B cell (primary cell): ENCODE results near the gene CRTAP.

ENCODE experiments used
- EZH2 ChIP-seq: IDR thresholded peaks from 2 replicates; pipeline ENCODE4 v1.6.1; 2012; ENCODE audit warnings: borderline replicate concordance, low read depth, mild to moderate bottlenecking, moderate library complexity, low read length; ENCODE audit not compliant: insufficient read depth, poor library complexity, severe bottlenecking
- TF ChIP-seq, protein P1 (sequence below): fragments of 200-600 bp; IDR thresholded peaks from one replicate; pipeline ENCODE4 v1.8.0; 2022; ENCODE audit warnings: antibody characterized with exemption, mild to moderate bottlenecking

DNA sequence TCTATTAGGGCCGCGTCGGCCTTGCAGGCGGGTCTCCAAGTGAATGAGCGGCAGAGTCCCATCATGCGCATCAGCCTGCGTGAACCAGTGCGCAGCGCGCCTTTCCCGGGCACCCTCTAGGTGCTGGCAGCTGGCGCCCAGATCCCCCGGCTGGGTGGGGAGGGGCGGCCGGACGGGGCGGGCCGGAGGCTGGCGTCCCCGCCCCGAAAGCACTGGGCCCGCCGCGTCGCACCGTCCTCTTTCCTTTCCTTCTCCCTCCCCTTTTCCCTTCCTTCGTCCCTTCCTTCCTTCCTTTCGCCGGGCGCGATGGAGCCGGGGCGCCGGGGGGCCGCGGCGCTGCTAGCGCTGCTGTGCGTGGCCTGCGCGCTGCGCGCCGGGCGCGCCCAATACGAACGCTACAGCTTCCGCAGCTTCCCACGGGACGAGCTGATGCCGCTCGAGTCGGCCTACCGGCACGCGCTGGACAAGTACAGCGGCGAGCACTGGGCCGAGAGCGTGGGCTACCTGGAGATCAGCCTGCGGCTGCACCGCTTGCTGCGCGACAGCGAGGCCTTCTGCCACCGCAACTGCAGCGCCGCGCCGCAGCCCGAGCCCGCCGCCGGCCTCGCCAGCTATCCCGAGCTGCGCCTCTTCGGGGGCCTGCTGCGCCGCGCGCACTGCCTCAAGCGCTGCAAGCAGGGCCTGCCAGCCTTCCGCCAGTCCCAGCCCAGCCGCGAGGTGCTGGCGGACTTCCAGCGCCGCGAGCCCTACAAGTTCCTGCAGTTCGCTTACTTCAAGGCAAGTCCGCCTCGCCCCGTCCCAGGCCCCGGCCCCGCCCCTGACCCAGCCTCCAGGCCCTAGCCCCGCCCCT, at the start of gene CRTAP:
- no peak for TF ChIP-seq EZH2
- TF ChIP-seq, protein P1, sequence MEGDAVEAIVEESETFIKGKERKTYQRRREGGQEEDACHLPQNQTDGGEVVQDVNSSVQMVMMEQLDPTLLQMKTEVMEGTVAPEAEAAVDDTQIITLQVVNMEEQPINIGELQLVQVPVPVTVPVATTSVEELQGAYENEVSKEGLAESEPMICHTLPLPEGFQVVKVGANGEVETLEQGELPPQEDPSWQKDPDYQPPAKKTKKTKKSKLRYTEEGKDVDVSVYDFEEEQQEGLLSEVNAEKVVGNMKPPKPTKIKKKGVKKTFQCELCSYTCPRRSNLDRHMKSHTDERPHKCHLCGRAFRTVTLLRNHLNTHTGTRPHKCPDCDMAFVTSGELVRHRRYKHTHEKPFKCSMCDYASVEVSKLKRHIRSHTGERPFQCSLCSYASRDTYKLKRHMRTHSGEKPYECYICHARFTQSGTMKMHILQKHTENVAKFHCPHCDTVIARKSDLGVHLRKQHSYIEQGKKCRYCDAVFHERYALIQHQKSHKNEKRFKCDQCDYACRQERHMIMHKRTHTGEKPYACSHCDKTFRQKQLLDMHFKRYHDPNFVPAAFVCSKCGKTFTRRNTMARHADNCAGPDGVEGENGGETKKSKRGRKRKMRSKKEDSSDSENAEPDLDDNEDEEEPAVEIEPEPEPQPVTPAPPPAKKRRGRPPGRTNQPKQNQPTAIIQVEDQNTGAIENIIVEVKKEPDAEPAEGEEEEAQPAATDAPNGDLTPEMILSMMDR: no peak
